Stimulated activated CD8-positive, alpha-beta memory T cell treated with anti-CD3 and anti-CD28 coated beads, Interleukin-2, amount 100 ng/mL, for 48 hours (primary cell): ENCODE measurements around the gene NRG2.
A peak's percentile ranks its signal among the peaks of the same experiment; 100 is the strongest.

Experiments used
- DNase-seq, 2 donors: peaks; one replicate each; pipeline ENCODE4 v3.0.0-alpha.2; 2020; ENCODE audit warnings: low read depth in 2 of 2

NRG2 gene

DNA sequence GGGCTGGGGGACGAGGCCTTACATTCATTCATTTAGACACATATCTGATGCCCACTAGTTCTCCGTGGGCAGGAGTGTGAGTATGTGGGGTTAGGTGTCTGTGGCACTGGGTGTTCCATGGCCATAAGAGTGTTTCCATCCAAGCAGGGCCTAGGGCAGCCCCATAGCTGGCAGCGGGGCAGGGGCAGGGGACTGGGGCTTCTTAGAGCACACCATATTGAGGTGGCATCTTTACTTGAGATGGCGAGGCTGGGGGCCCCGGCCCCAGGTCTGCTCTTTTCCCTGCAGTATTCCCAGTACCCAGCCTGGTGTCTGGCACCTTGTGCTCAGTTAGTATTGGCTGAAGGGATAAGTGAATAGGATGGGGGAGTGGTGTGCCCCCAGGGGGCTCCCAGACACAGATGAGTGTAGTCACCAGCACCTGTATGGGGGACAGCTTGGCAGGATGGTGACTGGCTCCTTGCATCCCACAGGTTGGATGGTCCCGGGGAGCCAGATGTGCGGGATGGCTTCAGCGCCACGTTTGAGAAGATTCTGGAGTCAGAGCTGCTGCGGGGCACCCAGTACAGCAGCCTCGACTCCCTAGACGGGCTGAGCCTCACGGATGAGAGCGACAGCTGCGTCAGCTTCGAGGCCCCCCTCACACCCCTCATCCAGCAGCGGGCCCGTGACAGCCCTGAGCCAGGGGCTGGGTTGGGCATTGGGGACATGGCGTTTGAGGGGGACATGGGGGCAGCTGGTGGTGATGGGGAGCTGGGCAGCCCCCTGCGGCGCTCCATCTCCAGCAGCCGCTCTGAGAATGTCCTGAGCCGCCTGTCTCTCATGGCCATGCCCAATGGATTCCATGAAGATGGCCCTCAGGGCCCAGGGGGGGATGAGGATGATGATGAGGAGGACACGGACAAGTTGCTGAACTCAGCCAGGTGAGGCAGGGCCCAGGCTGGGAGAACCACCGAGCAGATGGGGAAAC, 230.0 kb downstream of the NRG2 start:
- DNase-seq, result no peak

DNA sequence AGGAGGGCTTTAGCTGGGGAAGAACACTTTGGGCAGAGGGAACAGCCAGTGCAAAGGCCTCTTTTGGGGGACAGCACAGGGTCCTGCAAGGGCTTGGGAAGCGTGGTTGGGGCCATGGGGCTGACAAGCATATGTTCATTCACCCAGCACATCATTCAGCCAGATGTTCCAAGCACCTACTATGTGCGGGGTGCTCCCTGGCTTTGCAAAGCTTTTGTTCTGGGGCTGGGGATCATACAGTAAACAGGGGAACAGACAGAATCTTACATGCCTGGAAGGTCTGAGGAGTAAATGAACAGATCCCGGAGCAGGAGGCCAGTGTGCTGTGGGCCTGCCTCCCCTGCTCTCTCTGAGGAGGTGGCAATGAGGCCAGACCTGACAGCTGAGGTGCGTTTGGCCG, 230.8 kb downstream of the NRG2 start:
- DNase-seq, result no peak

DNA sequence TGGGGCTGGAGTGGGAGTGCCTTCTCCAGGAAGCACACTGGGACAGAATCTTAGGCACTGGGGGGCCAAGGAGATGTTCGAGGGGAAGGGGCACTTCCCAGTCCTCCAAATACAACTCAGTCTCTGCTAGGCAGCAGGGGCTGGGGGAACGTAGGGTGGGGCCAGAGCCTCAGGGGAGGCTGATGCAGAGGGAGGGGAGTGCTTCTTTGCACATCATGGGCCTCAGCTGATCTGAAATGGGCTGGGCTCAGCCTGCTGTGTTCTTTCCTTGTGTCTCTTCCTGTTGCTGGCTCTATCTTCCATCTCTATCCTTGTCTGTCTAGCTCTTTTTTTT, 231.9 kb downstream of the NRG2 start:
- DNase-seq, result no peak

DNA sequence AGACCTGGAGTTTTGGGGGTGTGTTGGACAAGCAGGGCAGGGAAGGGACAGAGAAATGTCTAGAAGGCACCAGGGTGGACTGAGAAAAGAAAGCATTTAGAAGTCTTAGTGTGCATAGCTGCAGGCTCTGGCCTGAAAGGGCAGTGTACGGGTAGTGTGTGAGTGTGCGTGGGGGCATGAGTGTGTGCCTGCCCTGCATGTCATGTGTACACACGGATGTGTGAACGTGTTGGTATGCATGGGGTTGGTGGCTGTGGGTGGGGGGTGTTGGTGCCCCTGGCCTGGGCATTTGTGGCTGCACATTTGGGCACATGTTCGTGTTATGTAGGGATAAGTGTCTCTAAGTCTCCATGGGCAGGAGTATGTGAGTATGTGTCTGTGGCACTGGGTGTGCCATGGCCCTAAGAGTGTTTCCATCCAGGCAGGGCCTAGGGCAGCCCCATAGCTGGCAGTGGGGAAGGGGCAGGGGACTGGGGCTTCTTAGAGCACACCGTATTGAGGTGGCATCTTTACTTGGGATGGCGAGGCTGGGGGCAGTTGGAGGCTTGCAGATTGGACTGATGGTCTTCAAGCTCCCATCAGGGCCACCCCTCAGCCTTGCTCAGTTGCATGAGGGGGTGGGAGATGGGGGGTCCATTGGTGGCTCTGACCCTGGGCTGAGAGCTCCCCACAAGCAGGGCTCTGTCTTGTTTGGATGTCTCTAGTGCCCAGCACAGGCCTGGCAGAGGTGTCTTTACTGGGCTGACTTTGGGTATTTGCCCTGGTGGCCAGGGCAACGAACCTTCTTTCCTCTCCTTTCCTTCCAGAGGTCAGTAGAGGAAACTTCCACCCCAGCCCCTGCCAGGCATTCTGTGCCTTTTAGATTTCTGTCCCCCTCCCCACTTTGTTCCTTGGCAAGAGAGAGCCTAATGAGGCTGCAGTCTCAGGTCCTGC, 232.5 kb downstream of the NRG2 start:
- no peak for DNase-seq

DNA sequence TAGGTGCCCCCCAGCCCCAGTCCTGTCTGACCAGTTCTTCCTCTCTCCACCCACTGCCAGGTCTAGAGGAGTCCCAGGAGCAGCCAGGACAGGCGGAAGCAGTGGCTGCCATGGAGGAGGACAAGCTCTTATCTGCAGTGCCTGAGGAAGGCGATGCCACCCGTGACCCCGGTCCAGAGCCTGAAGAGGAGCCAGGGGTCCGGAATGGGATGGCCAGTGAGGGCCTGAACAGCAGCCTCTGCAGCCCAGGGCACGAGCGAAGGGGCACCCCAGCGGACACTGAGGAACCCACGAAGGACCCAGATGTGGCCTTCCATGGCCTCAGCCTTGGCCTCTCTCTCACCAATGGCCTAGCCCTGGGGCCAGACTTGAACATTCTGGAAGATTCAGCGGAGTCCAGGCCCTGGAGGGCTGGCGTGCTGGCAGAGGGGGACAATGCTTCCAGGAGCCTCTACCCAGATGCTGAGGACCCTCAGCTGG, 233.7 kb downstream of the NRG2 start:
- DNase-seq, result no peak

DNA sequence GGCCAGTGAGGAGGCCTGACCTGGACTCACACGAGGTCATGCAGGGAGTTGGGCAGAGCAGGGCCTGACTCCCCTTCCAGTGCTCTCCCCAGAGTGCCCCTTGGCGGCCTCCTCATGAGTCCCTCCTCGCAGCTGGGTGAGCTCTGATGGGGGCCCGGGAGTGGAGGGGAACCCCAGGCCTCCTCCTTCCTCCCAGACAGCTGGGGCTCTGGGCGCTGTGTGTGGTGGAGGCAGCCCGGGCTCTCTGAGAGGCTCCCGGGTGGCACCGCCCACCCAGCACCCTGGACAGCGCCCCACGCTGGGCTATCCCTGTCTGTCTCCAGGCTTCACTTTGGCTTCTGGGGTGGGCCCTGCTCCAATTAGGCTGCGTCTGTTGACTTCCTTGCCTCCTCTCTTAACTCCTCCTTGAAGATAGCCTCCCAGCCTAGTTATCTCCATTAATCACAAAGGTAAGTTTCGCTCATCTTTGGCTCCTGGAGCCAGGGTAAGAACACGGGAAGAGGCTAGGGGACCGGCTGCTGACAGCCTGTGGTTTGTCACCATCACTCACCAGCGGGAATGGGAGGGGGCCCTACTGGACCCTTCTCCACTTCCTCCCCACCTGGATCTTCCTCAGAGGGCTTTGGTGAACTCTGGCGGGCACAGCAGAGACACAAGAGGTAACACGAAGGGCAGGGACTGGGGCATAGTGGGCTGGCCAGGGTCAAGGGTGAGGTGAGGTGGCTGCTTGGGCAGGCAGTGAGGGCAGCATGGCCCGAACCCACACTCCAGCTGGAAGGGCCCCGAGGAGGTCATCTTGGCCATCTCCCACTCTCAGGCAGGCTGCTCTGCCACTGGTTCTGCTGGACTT, 234.4 kb downstream of the NRG2 start:
- peak in 1 of 2 donors; percentile 18 for DNase-seq

DNA sequence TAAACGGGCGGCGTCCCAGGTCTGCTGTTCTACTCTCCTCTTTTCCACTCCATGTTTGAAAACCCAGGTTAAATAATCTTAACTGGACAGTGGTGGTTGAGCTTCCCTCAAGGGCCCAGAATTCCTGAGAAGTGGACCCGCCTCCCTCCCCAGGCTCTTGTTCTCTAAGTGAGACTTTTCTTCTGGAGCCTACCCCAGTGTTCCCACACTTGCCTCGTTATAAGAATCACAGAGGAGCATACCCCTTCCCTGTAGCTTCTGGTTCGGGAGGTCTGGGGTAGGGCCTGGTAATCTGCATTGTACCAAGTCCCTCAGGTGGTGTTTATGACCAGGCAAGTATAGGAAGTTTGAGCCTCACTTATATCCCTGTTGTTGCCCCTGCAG, 235.5 kb downstream of the NRG2 start:
- no peak for DNase-seq

DNA sequence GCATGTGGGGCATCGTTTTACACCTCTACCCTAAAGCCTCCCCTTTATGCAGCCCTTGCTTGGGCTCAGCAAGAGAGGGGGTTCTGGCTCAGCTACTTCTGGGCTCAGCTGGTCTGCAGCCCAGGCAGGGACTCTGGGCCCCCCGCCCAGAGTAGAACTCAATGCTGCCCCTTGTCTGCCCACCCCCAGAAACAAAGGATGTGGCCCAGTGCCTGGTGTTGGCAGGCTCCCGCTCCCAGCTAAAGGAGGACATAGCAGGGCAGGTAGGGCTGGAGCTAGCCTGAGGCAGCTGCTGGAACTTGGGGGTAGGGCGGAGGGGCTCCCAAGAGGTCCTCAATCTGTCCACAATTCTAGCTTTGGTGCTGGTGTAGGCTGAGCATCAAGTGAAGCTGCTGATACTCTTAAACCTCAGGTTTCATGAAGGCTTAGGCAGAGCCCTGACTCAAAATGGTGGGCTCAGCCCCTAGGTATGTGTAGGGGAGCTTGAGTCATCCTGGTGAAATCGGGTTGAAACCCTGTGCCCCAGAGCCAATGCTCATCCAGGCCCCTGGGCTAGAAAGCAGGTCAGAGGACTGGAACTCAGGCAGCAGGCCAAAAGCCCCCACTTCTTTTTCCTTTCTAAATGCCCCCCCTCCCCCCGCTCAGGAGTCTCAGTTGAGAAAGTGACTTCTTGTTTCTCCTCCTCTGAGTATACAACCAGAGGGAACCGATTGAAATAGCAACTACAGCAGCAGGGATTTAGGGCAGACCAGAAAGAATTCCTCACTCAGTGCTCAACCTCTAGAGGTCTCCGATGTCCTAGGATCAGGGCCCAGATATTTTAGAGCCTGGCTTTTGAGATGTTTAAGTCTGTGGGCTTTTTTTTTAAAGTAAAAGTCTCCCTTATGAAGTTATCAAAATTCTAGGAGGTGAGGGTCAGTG, 236.1 kb downstream of the NRG2 start:
- DNase-seq, result no peak

DNA sequence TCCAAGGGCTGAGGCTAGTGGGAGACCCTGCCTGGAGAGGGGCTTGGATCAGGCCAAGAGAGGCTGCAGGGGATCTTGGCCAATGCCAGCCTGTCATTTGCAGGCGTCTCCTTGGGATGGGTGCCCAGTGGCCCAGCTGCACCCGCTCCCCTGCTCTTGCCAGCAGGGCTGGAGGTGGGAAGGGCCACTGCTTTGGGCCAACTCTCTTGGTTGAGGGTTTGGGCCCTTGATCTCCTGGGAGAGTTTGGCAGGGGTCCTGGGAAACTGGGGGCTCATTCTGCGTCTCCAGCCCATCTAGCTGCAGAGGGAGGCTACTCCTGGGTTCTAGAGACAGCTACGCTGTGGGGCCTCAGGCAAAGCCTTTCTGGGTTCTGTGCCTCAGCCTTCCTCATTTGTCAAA, 237.0 kb downstream of the NRG2 start:
- no peak for DNase-seq

DNA sequence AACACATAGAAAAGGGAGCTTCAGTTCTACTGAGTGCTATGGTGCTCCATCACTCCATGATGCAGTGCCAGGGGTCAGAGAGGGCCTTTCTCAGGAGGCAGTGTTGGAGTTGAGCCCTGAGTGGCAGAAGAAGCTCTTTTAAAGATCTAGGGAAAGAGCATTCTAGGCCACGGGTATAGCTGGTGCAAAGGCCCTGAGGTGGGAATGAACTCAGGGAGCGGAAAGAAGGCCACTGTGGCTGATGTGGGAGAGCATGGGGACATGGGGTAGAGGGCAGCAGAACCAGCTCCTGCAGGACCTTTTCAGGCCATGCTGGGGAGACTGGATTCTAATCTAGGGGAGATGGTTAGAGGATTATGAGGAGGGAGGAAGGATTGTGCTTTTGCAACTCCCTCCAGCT, 237.6 kb downstream of the NRG2 start:
- DNase-seq, result no peak

DNA sequence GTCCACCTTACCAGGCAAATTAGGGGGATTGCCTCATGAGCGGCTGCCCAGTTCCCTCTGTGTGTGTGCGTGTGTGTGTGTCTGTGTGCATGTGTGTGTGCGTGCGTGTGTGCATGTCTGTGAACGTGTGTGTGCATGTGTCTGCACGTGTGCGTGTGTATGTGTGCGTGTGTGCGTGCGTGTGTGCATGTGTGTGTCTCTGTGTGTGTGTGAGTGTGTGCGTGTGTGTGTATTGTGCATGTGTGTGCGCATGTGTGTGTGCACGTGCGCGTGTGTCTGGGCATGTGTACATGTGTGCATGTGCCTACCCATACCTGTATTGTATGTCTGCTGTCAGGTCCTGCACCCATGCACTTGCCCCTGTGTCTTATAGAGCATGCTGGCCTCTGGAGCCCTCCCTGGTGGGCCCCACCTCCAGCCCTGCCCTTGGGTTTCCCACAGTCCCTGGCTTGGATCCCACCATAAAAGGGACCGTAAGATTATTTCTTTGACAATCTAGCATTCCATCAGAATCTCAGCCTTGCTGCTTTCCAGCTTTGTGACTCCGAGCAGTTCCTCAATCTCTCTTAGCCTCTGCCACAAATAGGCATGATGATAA, 238.2 kb downstream of the NRG2 start:
- no peak for DNase-seq

DNA sequence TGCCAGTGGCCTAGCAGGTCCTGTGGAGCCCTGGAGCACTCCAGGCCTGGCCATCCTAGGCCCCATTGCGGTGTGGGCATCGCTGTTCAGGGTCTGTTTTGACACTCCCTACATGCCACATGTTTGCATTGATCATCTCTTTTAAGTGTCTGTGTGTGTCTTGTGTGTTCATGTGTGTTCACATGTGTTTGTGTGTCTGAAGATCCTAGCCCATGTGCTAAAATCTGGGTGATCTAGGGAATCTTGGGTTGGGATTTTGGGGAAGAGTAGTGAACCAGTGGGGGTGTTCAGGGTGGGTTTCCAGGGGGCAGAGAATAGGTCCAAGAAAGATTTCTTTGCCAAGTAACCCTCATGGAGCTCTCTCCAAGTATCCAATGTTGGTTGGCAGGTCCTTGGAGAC, 239.1 kb downstream of the NRG2 start:
- DNase-seq, result no peak

DNA sequence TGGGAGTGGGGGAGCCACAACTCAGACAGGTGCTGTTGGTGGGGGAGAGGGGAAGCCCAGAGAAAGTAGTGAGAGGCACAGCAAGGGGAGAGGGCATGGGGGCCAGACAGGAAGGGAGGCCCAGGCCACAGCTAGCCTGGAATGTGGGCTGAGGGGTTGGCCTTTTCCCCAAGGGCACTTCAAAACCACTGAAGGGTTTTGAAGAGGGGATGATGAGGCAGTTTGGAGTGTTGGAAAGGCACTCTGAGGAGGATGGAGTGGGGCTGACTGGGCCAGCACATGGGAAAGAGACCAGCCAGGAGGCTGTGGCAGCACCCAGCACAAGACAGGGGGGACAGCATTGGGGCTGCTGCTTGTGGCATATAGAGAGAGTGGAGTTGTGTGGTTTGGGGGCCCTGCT, 243.7 kb downstream of the NRG2 start:
- no peak for DNase-seq

DNA sequence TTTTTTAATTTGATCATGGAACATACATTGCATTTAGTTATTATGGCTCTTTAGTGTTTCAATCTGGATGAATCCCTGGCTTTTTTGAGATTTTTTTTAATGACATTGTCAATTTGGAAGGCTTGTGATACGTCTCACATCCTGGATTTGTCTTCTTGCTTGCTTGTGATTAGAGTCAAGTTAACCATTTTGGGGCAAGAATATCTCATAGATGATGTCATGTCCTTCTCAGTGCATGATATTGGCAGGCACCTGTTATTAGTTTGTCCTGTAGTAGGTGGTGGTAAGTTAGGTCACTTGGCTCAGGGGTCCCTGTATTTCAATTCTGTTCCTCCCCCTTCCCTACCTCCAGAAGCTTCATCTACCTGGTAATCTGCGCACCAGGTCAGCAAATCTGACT, 244.2 kb downstream of the NRG2 start:
- no peak for DNase-seq

DNA sequence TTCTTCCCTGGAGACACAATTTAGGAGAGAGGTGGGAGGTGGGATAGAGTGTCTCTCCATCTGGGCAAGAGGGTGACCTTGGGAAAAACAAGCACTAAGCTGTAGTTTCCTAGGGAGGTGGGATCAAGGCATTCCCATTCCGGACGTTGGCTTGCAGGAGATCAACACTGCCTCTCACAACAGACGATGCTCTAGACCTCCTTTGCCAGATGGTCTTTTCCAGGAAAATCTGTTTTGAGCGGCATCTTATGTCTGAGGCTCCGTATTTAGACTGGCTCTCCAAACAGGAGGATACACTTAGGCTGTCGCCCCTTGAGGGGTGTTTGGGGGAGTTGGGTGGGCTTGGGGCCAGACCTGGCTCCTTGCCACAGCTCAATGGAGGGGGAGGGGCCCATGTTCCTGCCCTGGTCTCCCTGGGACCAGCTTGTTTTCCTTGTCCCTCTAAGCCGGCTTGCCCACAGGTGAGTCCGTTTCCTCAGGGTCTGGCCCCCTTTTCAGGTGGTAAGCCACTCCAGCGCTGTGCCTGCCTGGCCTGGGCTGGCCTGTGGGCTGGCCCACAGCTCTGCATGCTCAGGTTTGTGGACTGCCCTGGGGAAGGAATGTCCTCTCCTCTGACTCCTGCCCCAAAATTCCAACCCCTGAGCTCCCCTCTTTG, 245.1 kb downstream of the NRG2 start:
- DNase-seq, result no peak

DNA sequence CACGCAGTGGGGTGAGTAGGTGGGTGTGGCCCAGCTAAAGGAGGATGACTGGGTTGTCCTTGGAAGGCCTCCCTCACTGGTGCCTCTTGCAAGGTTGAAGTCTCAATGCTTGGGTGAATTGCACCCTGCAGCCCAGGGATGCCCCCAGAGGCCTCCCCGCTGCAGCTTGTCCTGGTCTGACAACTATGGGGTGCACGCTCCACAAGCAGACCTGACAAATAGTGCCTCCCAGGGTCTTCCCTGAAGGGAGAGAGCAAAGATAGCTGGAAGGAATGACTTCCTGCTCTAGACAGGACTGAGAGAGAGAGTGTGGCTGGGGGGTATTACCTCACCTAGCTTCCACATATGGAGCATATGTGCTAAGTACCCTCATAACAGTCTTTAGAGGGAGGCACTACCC, 245.8 kb downstream of the NRG2 start:
- no peak for DNase-seq
